H1 (cell line): ENCODE measurements around the gene CNTN5. TPM values are rescaled to one million over a fixed set of nuclear protein-coding genes. Genes with fewer than 3 reads are reported as not detected.

Experiments
- CTCF ChIA-PET: fragments of 300-600 bp; sonication (Branson Sonifier 250); formaldehyde crosslinking; loops from one replicate; lab custom pipeline; 2021; ENCODE audit not compliant: partially characterized antibody; lab: Charles Lee
- POLR2A ChIA-PET: fragments of 300-600 bp; sonication (Branson Sonifier 250); formaldehyde crosslinking; loops from one replicate; lab custom pipeline; 2021; ENCODE audit warnings: inconsistent platforms; ENCODE audit not compliant: partially characterized antibody; lab: Charles Lee
- DNase-seq, 2 experiments: peaks; one replicate each; pipeline versions ENCODE4 v3.0.0 to v3.0.0-alpha.2; 2010 to 2022; ENCODE audit warnings: low spot score in 2 of 2, low read depth in 1 of 2, mixed read lengths in 1 of 2
- FAIRE-seq: peaks from 2 replicates; lab custom pipeline; 2011; peaks lifted over from hg19 to GRCh38; lab: Jason Lieb, UNC
- H2AFZ ChIP-seq: 2 replicates; pipeline ENCODE4 v1.8.1; 2012; ENCODE audit warnings: low read length, inconsistent platforms
- H2AK5ac ChIP-seq: 2 replicates; pipeline ENCODE4 v1.6.1; 2013; ENCODE audit warnings: low read depth, low read length
- H2BK120ac ChIP-seq: replicated peaks from 2 replicates; pipeline ENCODE3; 2013; ENCODE audit warnings: low read depth, low read length, inconsistent platforms
- H2BK12ac ChIP-seq: 2 replicates; pipeline ENCODE4 v1.6.1; 2013; ENCODE audit warnings: low read depth, low read length
- H2BK15ac ChIP-seq: 2 replicates; pipeline ENCODE4 v1.6.1; 2013; ENCODE audit warnings: low read length
- H2BK20ac ChIP-seq: 2 replicates; pipeline ENCODE4 v1.6.1; 2013; ENCODE audit warnings: low read length
- H2BK5ac ChIP-seq: 2 replicates; pipeline ENCODE4 v1.6.1; 2013; ENCODE audit warnings: low read depth, low read length
- H3K14ac ChIP-seq: 2 replicates; pipeline ENCODE4 v1.6.1; 2013; ENCODE audit warnings: inconsistent platforms; ENCODE audit not compliant: insufficient read length
- H3K18ac ChIP-seq: 2 replicates; pipeline ENCODE4 v1.6.1; 2013; ENCODE audit warnings: low read length; ENCODE audit errors: extremely low read depth
- H3K23ac ChIP-seq: 2 replicates; pipeline ENCODE4 v1.6.1; 2013; ENCODE audit warnings: inconsistent platforms; ENCODE audit not compliant: insufficient read length
- H3K23me2 ChIP-seq: 2 replicates; pipeline ENCODE4 v1.6.1; 2013; ENCODE audit warnings: low read depth, low read length
- H3K27ac ChIP-seq: 2 replicates; pipeline ENCODE4 v1.6.1; 2011; ENCODE audit warnings: low read depth, low read length, inconsistent platforms
- H3K27me3 ChIP-seq, 4 experiments: replicated peaks in 1 of 4; 1 replicate in 1 of 4; 2 replicates in 3 of 4; pipeline versions ENCODE4 v1.6.1 to v1.8.1; 2011 to 2013; ENCODE audit warnings: low read length in 3 of 4, mild to moderate bottlenecking in 3 of 4, inconsistent platforms in 2 of 4, mixed read lengths in 2 of 4, moderate library complexity in 1 of 4; ENCODE audit not compliant: control insufficient read depth in 3 of 4, insufficient read depth in 3 of 4; ENCODE audit errors: extremely low read depth in 1 of 4
- H3K36me3 ChIP-seq, 4 experiments: 2 replicates each; pipeline versions ENCODE4 v1.6.1 to v1.8.1; 2011 to 2013; ENCODE audit warnings: mild to moderate bottlenecking in 4 of 4, low read length in 3 of 4, moderate library complexity in 2 of 4, control low read depth in 1 of 4, inconsistent platforms in 1 of 4; ENCODE audit not compliant: insufficient read depth in 4 of 4, control insufficient read depth in 2 of 4
- H3K4ac ChIP-seq: replicated peaks from 2 replicates; pipeline ENCODE3; 2013; ENCODE audit warnings: low read length, low read depth, mixed read lengths, inconsistent platforms; ENCODE audit not compliant: insufficient read length
- H3K4me1 ChIP-seq, 4 experiments: replicated peaks in 1 of 4; 1 replicate in 1 of 4; 2 replicates in 3 of 4; pipeline versions ENCODE4 v1.6.1 to v1.8.1; 2011 to 2013; ENCODE audit warnings: low read length in 3 of 4, inconsistent platforms in 2 of 4, mixed read lengths in 1 of 4; ENCODE audit not compliant: insufficient read depth in 4 of 4, control insufficient read depth in 3 of 4
- H3K4me2 ChIP-seq, 2 experiments: 2 replicates each; pipeline versions ENCODE4 v1.6.1 to v1.8.1; 2011 to 2013; ENCODE audit warnings: low read depth in 2 of 2, low read length in 2 of 2, control low read depth in 1 of 2, inconsistent platforms in 1 of 2, mild to moderate bottlenecking in 1 of 2; ENCODE audit not compliant: insufficient read depth in 1 of 2
- H3K4me3 ChIP-seq, 4 experiments: fragments of 200-600, 300-600 bp in 1 of 4; sonication (generic), shearing (Covaris generic), sonication (Bioruptor Twin) in 1 of 4; 2 replicates each; pipeline versions ENCODE4 v1.5.1 to v1.8.1; 2011 to 2016; ENCODE audit warnings: low read length in 4 of 4, low read depth in 3 of 4, control low read depth in 2 of 4, inconsistent platforms in 2 of 4, mild to moderate bottlenecking in 2 of 4, mixed read lengths in 1 of 4, moderate library complexity in 1 of 4; ENCODE audit not compliant: insufficient read depth in 2 of 4; ENCODE audit errors: extremely low read depth in 1 of 4
- H3K56ac ChIP-seq: replicated peaks from 2 replicates; pipeline ENCODE3; 2013; ENCODE audit warnings: low read depth, mild to moderate bottlenecking, mixed read lengths, low read length, inconsistent platforms; ENCODE audit not compliant: insufficient read length
- H3K79me1 ChIP-seq: 2 replicates; pipeline ENCODE4 v1.6.1; 2013; ENCODE audit warnings: low read depth, low read length, control low read depth
- H3K79me2 ChIP-seq, 2 experiments: 2 replicates each; pipeline versions ENCODE4 v1.6.1 to v1.8.1; 2012 to 2013; ENCODE audit warnings: low read length in 2 of 2, mild to moderate bottlenecking in 2 of 2, inconsistent platforms in 1 of 2; ENCODE audit not compliant: insufficient read depth in 2 of 2, control insufficient read depth in 1 of 2
- H3K9ac ChIP-seq, 4 experiments: replicated peaks in 1 of 4; 1 replicate in 1 of 4; 2 replicates in 3 of 4; pipeline versions ENCODE4 v1.6.1 to v1.8.1; 2011 to 2013; ENCODE audit warnings: low read depth in 3 of 4, low read length in 3 of 4, control low read depth in 2 of 4, mild to moderate bottlenecking in 2 of 4, moderate library complexity in 2 of 4, inconsistent platforms in 1 of 4; ENCODE audit errors: extremely low read depth in 1 of 4
- H3K9me3 ChIP-seq, 2 experiments: 2 replicates each; pipeline versions ENCODE4 v1.6.1 to v1.8.1; 2012 to 2013; ENCODE audit warnings: mild to moderate bottlenecking in 2 of 2, moderate library complexity in 2 of 2, control low read depth in 1 of 2, inconsistent platforms in 1 of 2, low read depth in 1 of 2, low read length in 1 of 2, mixed read lengths in 1 of 2; ENCODE audit not compliant: insufficient read depth in 2 of 2
- H4K20me1 ChIP-seq, 2 experiments: replicated peaks in 1 of 2; 2 replicates each; pipeline versions ENCODE3 to v1.8.1; 2011 to 2013; ENCODE audit warnings: inconsistent platforms in 2 of 2, low read length in 2 of 2, mild to moderate bottlenecking in 1 of 2; ENCODE audit not compliant: insufficient read depth in 2 of 2, control insufficient read depth in 1 of 2
- H4K5ac ChIP-seq: 2 replicates; pipeline ENCODE4 v1.6.1; 2013; ENCODE audit warnings: low read length, low read depth, mixed read lengths, inconsistent platforms; ENCODE audit not compliant: insufficient read length
- H4K8ac ChIP-seq: 2 replicates; pipeline ENCODE4 v1.8.0; 2013; ENCODE audit warnings: mild to moderate bottlenecking, moderate library complexity, low read length, inconsistent platforms; ENCODE audit not compliant: insufficient read depth; ENCODE audit errors: extremely low read depth
- H4K91ac ChIP-seq: replicated peaks from 2 replicates; pipeline ENCODE3; 2013; ENCODE audit warnings: low read length, mixed read lengths, inconsistent platforms; ENCODE audit not compliant: insufficient read length
- POLR2AphosphoS5 ChIP-seq: IDR thresholded peaks from 2 replicates; pipeline ENCODE4 v1.6.1; 2011; ENCODE audit warnings: low read depth, low read length
- RNF2 ChIP-seq: fragments of 200-900, 300-1000 bp; sonication (generic); IDR thresholded peaks from 2 replicates; pipeline ENCODE4 v1.7.1; 2016; ENCODE audit warnings: borderline replicate concordance, low read depth, mild to moderate bottlenecking, antibody characterized with exemption, low read length; ENCODE audit not compliant: poor library complexity, severe bottlenecking; ENCODE audit errors: missing control alignments
- SAP30 ChIP-seq: fragments of 300-600 bp; sonication (generic); IDR thresholded peaks from 2 replicates; pipeline ENCODE4 v1.7.1; 2012; ENCODE audit warnings: low read length, moderate library complexity, mild to moderate bottlenecking, inconsistent platforms; ENCODE audit not compliant: insufficient read depth, insufficient replicate concordance
- WGBS, 2 experiments: shearing (Covaris generic) in 1 of 2; methylation state at CpG; one replicate each; pipeline versions ENCODE4 v1.1.6 to v1.1.7; 2013 to 2015; ENCODE audit warnings: low lambda C conversion rate in 2 of 2, mixed read lengths in 2 of 2, inconsistent platforms in 1 of 2, low coverage in 1 of 2, missing lambda C conversion rate in 1 of 2; ENCODE audit not compliant: insufficient replicate concordance in 2 of 2, insufficient coverage in 1 of 2, insufficient read length in 1 of 2; ENCODE audit errors: extremely low coverage in 1 of 2, missing lambda C conversion rate in 1 of 2; 5-methylcytosine and 5-hydroxymethylcytosine counted together
- polyA plus RNA-seq, 7 experiments: library from polyadenylated mRNA; depleted of rRNA in 3 of 7; stranded (reverse) in 5 of 7; unstranded in 2 of 7; fragments of >200 nt in 5 of 7; fragments of 200-250 nt in 2 of 7; gene quantifications; 1 replicate in 5 of 7; 2 replicates in 1 of 7; 4 replicates in 1 of 7; pipeline versions ENCODE4 v1.2.1 to v1.2.3, GENCODE V29; 2011 to 2013; ENCODE audit warnings: missing spikeins in 2 of 7, mixed read lengths in 2 of 7
- total RNA-seq: library from RNA; stranded (reverse); fragmentation: NEBNext Ultra II Directional; extraction: Animal tissue kit (Norgen Biotek cat#: 25700); gene quantifications from 2 replicates; pipeline ENCODE4 v1.2.1, GENCODE V29; 2021

The CNTN5 gene
- total and polyA plus RNA-seq, 2 of the 8 experiments (the other 6 are each of a cell fraction or from before 2014, with no cell fraction given) = not detected

GRCh38 chr11:99535819-99536218 lies 515.1 kb downstream of the CNTN5 start:
- H4K91ac ChIP-seq = no peak overlapping the region
- DNase-seq (no peak), FAIRE-seq (no peak)
- H2BK12ac ChIP-seq = no peak overlapping the region
- no peak overlapping the region for H3K27ac ChIP-seq
- CTCF ChIA-PET = interaction anchor here (1.3 kb wide), 1 partner anchor 238 kb away, joined by 3 read pairs; no protein-coding TSS in a partner anchor
- no peak overlapping the region for H4K5ac ChIP-seq
- peaks cover 0 to 2% of the 10 kb centered on the region in 2 experiments; a peak in 1 of 4 replicates for H3K9me3 ChIP-seq
- H3K23ac ChIP-seq = no peak overlapping the region
- POLR2A ChIA-PET = no interaction called here
- H2AK5ac ChIP-seq = no peak overlapping the region
- H3K27me3 ChIP-seq = no peaks in the 10 kb centered on the region
- TF ChIP-seq SAP30 (no peak), RNF2 (no peak), POLR2AphosphoS5 (no peak)
- TF ChIP-seq, all 59 proteins: peak for 0
- H3K79me2 ChIP-seq = no peaks in the 10 kb centered on the region
- no peak overlapping the region for H2BK5ac ChIP-seq
- H3K4ac ChIP-seq = no peak overlapping the region
- 68% methylated on average over 2 of the region's 2 CpGs; no CpG with 5 or more reads in 1 of the 2 experiments for WGBS, 2 experiments
- no peak overlapping the region for H3K4me3 ChIP-seq
- H4K8ac ChIP-seq = no peak overlapping the region
- no peaks in the 10 kb centered on the region; the same call in 1 of the 2 replicates for H3K23me2 ChIP-seq
- no peak overlapping the region for H2BK120ac ChIP-seq
- no peaks in the 10 kb centered on the region for H3K79me1 ChIP-seq
- H3K14ac ChIP-seq = no peak overlapping the region
- H3K18ac ChIP-seq = no peak overlapping the region
- no peak overlapping the region for H3K56ac ChIP-seq
- H3K4me2 ChIP-seq = no peak overlapping the region
- H3K9ac ChIP-seq = no peak overlapping the region
- no peak overlapping the region for H2AFZ ChIP-seq
- no peaks in the 10 kb centered on the region for H3K36me3 ChIP-seq
- H2BK20ac ChIP-seq = no peak overlapping the region
- no peaks in the 10 kb centered on the region for H4K20me1 ChIP-seq
- H2BK15ac ChIP-seq = no peak overlapping the region
- no peaks in the 10 kb centered on the region for H3K4me1 ChIP-seq
